Hematopoietic multipotent progenitor cell (in vitro differentiated cells): ENCODE measurements around the gene PADI6. TPM values are rescaled to one million over a fixed set of nuclear protein-coding genes. Genes with fewer than 3 reads are reported as not detected.
A peak's percentile ranks its signal among the peaks of the same experiment; 100 is the strongest.

Experiments
- DNase-seq, 3 donors: peaks; one replicate each; pipeline ENCODE4 v3.0.0-alpha.2; 2011 to 2015; ENCODE audit warnings: low read depth in 2 of 3, low spot score in 2 of 3
- total RNA-seq: library from RNA; depleted of rRNA; stranded (reverse); fragments of >200 nt; gene quantifications from one replicate; pipeline ENCODE4 v1.2.3, GENCODE V29; 2012

The PADI6 gene
- total RNA-seq, 1 donor = not detected

- DNase-seq = peak in 2 of 3 donors; percentile 43 to 58
Measured at GRCh38 chr1:17356387-17357026, 15.5 kb upstream of the PADI6 start.

- DNase-seq = no peak
Measured at GRCh38 chr1:17358557-17358956, 13.4 kb upstream of the PADI6 start.

- DNase-seq = no peak
Measured at GRCh38 chr1:17359031-17359430, 13.0 kb upstream of the PADI6 start.

- DNase-seq = no peak
Measured at GRCh38 chr1:17359808-17360207, 12.2 kb upstream of the PADI6 start.

GRCh38 chr1:17360272-17360956 is 11.6 kb upstream of the PADI6 start:
- DNase-seq = peak in 2 of 3 donors; percentile 41 to 66

- no peak for DNase-seq
Measured at GRCh38 chr1:17361687-17362086, 10.3 kb upstream of the PADI6 start.

- DNase-seq = no peak
Measured at GRCh38 chr1:17363351-17363750, 8.6 kb upstream of the PADI6 start.

- DNase-seq = no peak
Measured at GRCh38 chr1:17363771-17364170, 8.2 kb upstream of the PADI6 start.

- DNase-seq = peak in 2 of 3 donors; percentile 45 to 54
Measured at GRCh38 chr1:17365293-17365692, 6.7 kb upstream of the PADI6 start.

GRCh38 chr1:17369466-17369865 is 2.5 kb upstream of the PADI6 start:
- no peak for DNase-seq

- peak in 2 of 3 donors; percentile 40 to 66 for DNase-seq
Measured at GRCh38 chr1:17370618-17371017, 1.4 kb upstream of the PADI6 start.

GRCh38 chr1:17372955-17373354 is 959 bp downstream of the PADI6 start:
- no peak for DNase-seq

- no peak for DNase-seq
Measured at GRCh38 chr1:17375651-17376050, 3.7 kb downstream of the PADI6 start.

- no peak for DNase-seq
Measured at GRCh38 chr1:17377325-17377953, 5.4 kb downstream of the PADI6 start.

- no peak for DNase-seq
Measured at GRCh38 chr1:17381161-17381560, 9.2 kb downstream of the PADI6 start.

- DNase-seq = no peak
Measured at GRCh38 chr1:17392199-17392740, 20.3 kb downstream of the PADI6 start.

GRCh38 chr1:17393230-17393629 is 21.2 kb downstream of the PADI6 start:
- DNase-seq = peak in 1 of 3 donors; percentile 14

GRCh38 chr1:17397910-17398695 is 26.1 kb downstream of the PADI6 start:
- no peak for DNase-seq

GRCh38 chr1:17400725-17401341 is 28.8 kb downstream of the PADI6 start:
- no peak for DNase-seq

GRCh38 chr1:17401841-17402240 is 29.8 kb downstream of the PADI6 start:
- DNase-seq = no peak
